Ovary (tissue), 3 donors: ENCODE data around the gene GHRH.

ENCODE experiments used
- EP300 ChIP-seq: sonication (generic); formaldehyde crosslinking; IDR thresholded peaks from one replicate; pipeline ENCODE4 v1.6.1; 2017; ENCODE audit warnings: antibody characterized with exemption
- POLR2A ChIP-seq: fragments of 450-650 bp; IDR thresholded peaks from one replicate; pipeline ENCODE4 v1.6.1; 2017; ENCODE audit warnings: antibody characterized with exemption, mild to moderate bottlenecking, moderate library complexity
- TF ChIP-seq, protein P1 (sequence below), 3 donors: fragments of 450-650 bp in 2 of 3; fragments of 200-600 bp in 1 of 3; IDR thresholded peaks; one replicate each; pipeline versions ENCODE4 v1.5.1 to v1.8.0; 2016 to 2022; ENCODE audit warnings: antibody characterized with exemption in 3 of 3, mild to moderate bottlenecking in 1 of 3
- donor health status: DM: no; HTN: no; CAD: no.

GRCh38 chr20:37247547-37247946 is 14.1 kb downstream of the GHRH start:
- TF ChIP-seq, protein P1, sequence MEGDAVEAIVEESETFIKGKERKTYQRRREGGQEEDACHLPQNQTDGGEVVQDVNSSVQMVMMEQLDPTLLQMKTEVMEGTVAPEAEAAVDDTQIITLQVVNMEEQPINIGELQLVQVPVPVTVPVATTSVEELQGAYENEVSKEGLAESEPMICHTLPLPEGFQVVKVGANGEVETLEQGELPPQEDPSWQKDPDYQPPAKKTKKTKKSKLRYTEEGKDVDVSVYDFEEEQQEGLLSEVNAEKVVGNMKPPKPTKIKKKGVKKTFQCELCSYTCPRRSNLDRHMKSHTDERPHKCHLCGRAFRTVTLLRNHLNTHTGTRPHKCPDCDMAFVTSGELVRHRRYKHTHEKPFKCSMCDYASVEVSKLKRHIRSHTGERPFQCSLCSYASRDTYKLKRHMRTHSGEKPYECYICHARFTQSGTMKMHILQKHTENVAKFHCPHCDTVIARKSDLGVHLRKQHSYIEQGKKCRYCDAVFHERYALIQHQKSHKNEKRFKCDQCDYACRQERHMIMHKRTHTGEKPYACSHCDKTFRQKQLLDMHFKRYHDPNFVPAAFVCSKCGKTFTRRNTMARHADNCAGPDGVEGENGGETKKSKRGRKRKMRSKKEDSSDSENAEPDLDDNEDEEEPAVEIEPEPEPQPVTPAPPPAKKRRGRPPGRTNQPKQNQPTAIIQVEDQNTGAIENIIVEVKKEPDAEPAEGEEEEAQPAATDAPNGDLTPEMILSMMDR (IDR thresholded peaks at IDR 0.05) = no peak
- no peak for TF ChIP-seq POLR2A
- TF ChIP-seq EP300 = no peak
